H1 (cell line): ENCODE results near the gene KCTD21. TPM values are rescaled to one million over a fixed set of nuclear protein-coding genes. Genes with fewer than 3 reads are reported as not detected.

Source experiments
- CTCF ChIA-PET: fragments of 300-600 bp; sonication (Branson Sonifier 250); formaldehyde crosslinking; loops from one replicate; lab custom pipeline; 2021; ENCODE audit not compliant: partially characterized antibody; lab: Charles Lee
- POLR2A ChIA-PET: fragments of 300-600 bp; sonication (Branson Sonifier 250); formaldehyde crosslinking; loops from one replicate; lab custom pipeline; 2021; ENCODE audit warnings: inconsistent platforms; ENCODE audit not compliant: partially characterized antibody; lab: Charles Lee
- DNase-seq, 2 experiments: peaks; one replicate each; pipeline versions ENCODE4 v3.0.0 to v3.0.0-alpha.2; 2010 to 2022; ENCODE audit warnings: low spot score in 2 of 2, low read depth in 1 of 2, mixed read lengths in 1 of 2
- FAIRE-seq: peaks from 2 replicates; lab custom pipeline; 2011; peaks lifted over from hg19 to GRCh38; lab: Jason Lieb, UNC
- H2AFZ ChIP-seq: 2 replicates; pipeline ENCODE4 v1.8.1; 2012; ENCODE audit warnings: low read length, inconsistent platforms
- H2AK5ac ChIP-seq: 2 replicates; pipeline ENCODE4 v1.6.1; 2013; ENCODE audit warnings: low read depth, low read length
- H2BK120ac ChIP-seq: replicated peaks from 2 replicates; pipeline ENCODE3; 2013; ENCODE audit warnings: low read depth, low read length, inconsistent platforms
- H2BK12ac ChIP-seq: 2 replicates; pipeline ENCODE4 v1.6.1; 2013; ENCODE audit warnings: low read depth, low read length
- H2BK15ac ChIP-seq: 2 replicates; pipeline ENCODE4 v1.6.1; 2013; ENCODE audit warnings: low read length
- H2BK20ac ChIP-seq: 2 replicates; pipeline ENCODE4 v1.6.1; 2013; ENCODE audit warnings: low read length
- H2BK5ac ChIP-seq: 2 replicates; pipeline ENCODE4 v1.6.1; 2013; ENCODE audit warnings: low read depth, low read length
- H3K14ac ChIP-seq: 2 replicates; pipeline ENCODE4 v1.6.1; 2013; ENCODE audit warnings: inconsistent platforms; ENCODE audit not compliant: insufficient read length
- H3K18ac ChIP-seq: 2 replicates; pipeline ENCODE4 v1.6.1; 2013; ENCODE audit warnings: low read length; ENCODE audit errors: extremely low read depth
- H3K23ac ChIP-seq: 2 replicates; pipeline ENCODE4 v1.6.1; 2013; ENCODE audit warnings: inconsistent platforms; ENCODE audit not compliant: insufficient read length
- H3K23me2 ChIP-seq: 2 replicates; pipeline ENCODE4 v1.6.1; 2013; ENCODE audit warnings: low read depth, low read length
- H3K27ac ChIP-seq: 2 replicates; pipeline ENCODE4 v1.6.1; 2011; ENCODE audit warnings: low read depth, low read length, inconsistent platforms
- H3K27me3 ChIP-seq, 4 experiments: replicated peaks in 1 of 4; 1 replicate in 1 of 4; 2 replicates in 3 of 4; pipeline versions ENCODE4 v1.6.1 to v1.8.1; 2011 to 2013; ENCODE audit warnings: low read length in 3 of 4, mild to moderate bottlenecking in 3 of 4, inconsistent platforms in 2 of 4, mixed read lengths in 2 of 4, moderate library complexity in 1 of 4; ENCODE audit not compliant: control insufficient read depth in 3 of 4, insufficient read depth in 3 of 4; ENCODE audit errors: extremely low read depth in 1 of 4
- H3K36me3 ChIP-seq, 4 experiments: 2 replicates each; pipeline versions ENCODE4 v1.6.1 to v1.8.1; 2011 to 2013; ENCODE audit warnings: mild to moderate bottlenecking in 4 of 4, low read length in 3 of 4, moderate library complexity in 2 of 4, control low read depth in 1 of 4, inconsistent platforms in 1 of 4; ENCODE audit not compliant: insufficient read depth in 4 of 4, control insufficient read depth in 2 of 4
- H3K4ac ChIP-seq: replicated peaks from 2 replicates; pipeline ENCODE3; 2013; ENCODE audit warnings: low read length, low read depth, mixed read lengths, inconsistent platforms; ENCODE audit not compliant: insufficient read length
- H3K4me1 ChIP-seq, 4 experiments: replicated peaks in 1 of 4; 1 replicate in 1 of 4; 2 replicates in 3 of 4; pipeline versions ENCODE4 v1.6.1 to v1.8.1; 2011 to 2013; ENCODE audit warnings: low read length in 3 of 4, inconsistent platforms in 2 of 4, mixed read lengths in 1 of 4; ENCODE audit not compliant: insufficient read depth in 4 of 4, control insufficient read depth in 3 of 4
- H3K4me2 ChIP-seq, 2 experiments: 2 replicates each; pipeline versions ENCODE4 v1.6.1 to v1.8.1; 2011 to 2013; ENCODE audit warnings: low read depth in 2 of 2, low read length in 2 of 2, control low read depth in 1 of 2, inconsistent platforms in 1 of 2, mild to moderate bottlenecking in 1 of 2; ENCODE audit not compliant: insufficient read depth in 1 of 2
- H3K4me3 ChIP-seq, 4 experiments: fragments of 200-600, 300-600 bp in 1 of 4; sonication (generic), shearing (Covaris generic), sonication (Bioruptor Twin) in 1 of 4; 2 replicates each; pipeline versions ENCODE4 v1.5.1 to v1.8.1; 2011 to 2016; ENCODE audit warnings: low read length in 4 of 4, low read depth in 3 of 4, control low read depth in 2 of 4, inconsistent platforms in 2 of 4, mild to moderate bottlenecking in 2 of 4, mixed read lengths in 1 of 4, moderate library complexity in 1 of 4; ENCODE audit not compliant: insufficient read depth in 2 of 4; ENCODE audit errors: extremely low read depth in 1 of 4
- H3K56ac ChIP-seq: replicated peaks from 2 replicates; pipeline ENCODE3; 2013; ENCODE audit warnings: low read depth, mild to moderate bottlenecking, mixed read lengths, low read length, inconsistent platforms; ENCODE audit not compliant: insufficient read length
- H3K79me1 ChIP-seq: 2 replicates; pipeline ENCODE4 v1.6.1; 2013; ENCODE audit warnings: low read depth, low read length, control low read depth
- H3K79me2 ChIP-seq, 2 experiments: 2 replicates each; pipeline versions ENCODE4 v1.6.1 to v1.8.1; 2012 to 2013; ENCODE audit warnings: low read length in 2 of 2, mild to moderate bottlenecking in 2 of 2, inconsistent platforms in 1 of 2; ENCODE audit not compliant: insufficient read depth in 2 of 2, control insufficient read depth in 1 of 2
- H3K9ac ChIP-seq, 4 experiments: replicated peaks in 1 of 4; 1 replicate in 1 of 4; 2 replicates in 3 of 4; pipeline versions ENCODE4 v1.6.1 to v1.8.1; 2011 to 2013; ENCODE audit warnings: low read depth in 3 of 4, low read length in 3 of 4, control low read depth in 2 of 4, mild to moderate bottlenecking in 2 of 4, moderate library complexity in 2 of 4, inconsistent platforms in 1 of 4; ENCODE audit errors: extremely low read depth in 1 of 4
- H3K9me3 ChIP-seq, 2 experiments: 2 replicates each; pipeline versions ENCODE4 v1.6.1 to v1.8.1; 2012 to 2013; ENCODE audit warnings: mild to moderate bottlenecking in 2 of 2, moderate library complexity in 2 of 2, control low read depth in 1 of 2, inconsistent platforms in 1 of 2, low read depth in 1 of 2, low read length in 1 of 2, mixed read lengths in 1 of 2; ENCODE audit not compliant: insufficient read depth in 2 of 2
- H4K20me1 ChIP-seq, 2 experiments: replicated peaks in 1 of 2; 2 replicates each; pipeline versions ENCODE3 to v1.8.1; 2011 to 2013; ENCODE audit warnings: inconsistent platforms in 2 of 2, low read length in 2 of 2, mild to moderate bottlenecking in 1 of 2; ENCODE audit not compliant: insufficient read depth in 2 of 2, control insufficient read depth in 1 of 2
- H4K5ac ChIP-seq: 2 replicates; pipeline ENCODE4 v1.6.1; 2013; ENCODE audit warnings: low read length, low read depth, mixed read lengths, inconsistent platforms; ENCODE audit not compliant: insufficient read length
- H4K8ac ChIP-seq: 2 replicates; pipeline ENCODE4 v1.8.0; 2013; ENCODE audit warnings: mild to moderate bottlenecking, moderate library complexity, low read length, inconsistent platforms; ENCODE audit not compliant: insufficient read depth; ENCODE audit errors: extremely low read depth
- H4K91ac ChIP-seq: replicated peaks from 2 replicates; pipeline ENCODE3; 2013; ENCODE audit warnings: low read length, mixed read lengths, inconsistent platforms; ENCODE audit not compliant: insufficient read length
- BCL11A ChIP-seq, 2 experiments: IDR thresholded peaks; one replicate each; pipeline ENCODE4 v1.6.1; 2011; ENCODE audit warnings: low read depth in 2 of 2, low read length in 2 of 2, mild to moderate bottlenecking in 2 of 2
- CTBP2 ChIP-seq: IDR thresholded peaks from 2 replicates; pipeline ENCODE4 v1.7.0; 2011; ENCODE audit warnings: borderline replicate concordance, mild to moderate bottlenecking, moderate library complexity, mixed read lengths, low read length; ENCODE audit not compliant: insufficient read depth, insufficient read length
- EGR1 ChIP-seq: IDR thresholded peaks from 2 replicates; pipeline ENCODE4 v1.6.1; 2011; ENCODE audit warnings: low read depth, low read length, borderline replicate concordance
- KDM4A ChIP-seq: IDR thresholded peaks from one replicate; pipeline ENCODE4 v1.7.1; 2012; ENCODE audit warnings: low read depth, mild to moderate bottlenecking, moderate library complexity, low read length, inconsistent platforms; ENCODE audit not compliant: severe bottlenecking
- POLR2A ChIP-seq, 2 experiments: IDR thresholded peaks; 1 replicate in 1 of 2; 2 replicates in 1 of 2; pipeline ENCODE4 v1.6.1; 2011; ENCODE audit warnings: low read depth in 2 of 2, low read length in 2 of 2, mild to moderate bottlenecking in 2 of 2; ENCODE audit errors: control extremely low read depth in 1 of 2
- POLR2AphosphoS5 ChIP-seq: IDR thresholded peaks from 2 replicates; pipeline ENCODE4 v1.6.1; 2011; ENCODE audit warnings: low read depth, low read length
- POU5F1 ChIP-seq: IDR thresholded peaks from 2 replicates; pipeline ENCODE4 v1.6.1; 2011; ENCODE audit warnings: low read depth, mild to moderate bottlenecking, low read length, moderate library complexity
- RNF2 ChIP-seq: fragments of 200-900, 300-1000 bp; sonication (generic); IDR thresholded peaks from 2 replicates; pipeline ENCODE4 v1.7.1; 2016; ENCODE audit warnings: borderline replicate concordance, low read depth, mild to moderate bottlenecking, antibody characterized with exemption, low read length; ENCODE audit not compliant: poor library complexity, severe bottlenecking; ENCODE audit errors: missing control alignments
- WGBS, 2 experiments: shearing (Covaris generic) in 1 of 2; methylation state at CpG; one replicate each; pipeline versions ENCODE4 v1.1.6 to v1.1.7; 2013 to 2015; ENCODE audit warnings: low lambda C conversion rate in 2 of 2, mixed read lengths in 2 of 2, inconsistent platforms in 1 of 2, low coverage in 1 of 2, missing lambda C conversion rate in 1 of 2; ENCODE audit not compliant: insufficient replicate concordance in 2 of 2, insufficient coverage in 1 of 2, insufficient read length in 1 of 2; ENCODE audit errors: extremely low coverage in 1 of 2, missing lambda C conversion rate in 1 of 2; 5-methylcytosine and 5-hydroxymethylcytosine counted together
- polyA plus RNA-seq, 7 experiments: library from polyadenylated mRNA; depleted of rRNA in 3 of 7; stranded (reverse) in 5 of 7; unstranded in 2 of 7; fragments of >200 nt in 5 of 7; fragments of 200-250 nt in 2 of 7; gene quantifications; 1 replicate in 5 of 7; 2 replicates in 1 of 7; 4 replicates in 1 of 7; pipeline versions ENCODE4 v1.2.1 to v1.2.3, GENCODE V29; 2011 to 2013; ENCODE audit warnings: missing spikeins in 2 of 7, mixed read lengths in 2 of 7
- total RNA-seq: library from RNA; stranded (reverse); fragmentation: NEBNext Ultra II Directional; extraction: Animal tissue kit (Norgen Biotek cat#: 25700); gene quantifications from 2 replicates; pipeline ENCODE4 v1.2.1, GENCODE V29; 2021

The KCTD21 gene
- total and polyA plus RNA-seq, 2 of the 8 experiments (the other 6 are each of a cell fraction or from before 2014, with no cell fraction given): 3.2 to 4.1 TPM

GRCh38 chr11:78166855-78167469, 21.5 kb downstream of the KCTD21 start:
- H2BK20ac ChIP-seq: no peak overlapping the region
- H3K9me3 ChIP-seq: no peaks in the 10 kb centered on the region
- no peak overlapping the region for H3K14ac ChIP-seq
- H4K20me1 ChIP-seq: no peaks in the 10 kb centered on the region
- H2BK15ac ChIP-seq: 0 out of 2 replicates have a peak overlapping the region, but pooled peaks have one; percentile 72
- CTCF ChIA-PET: interaction anchor here (1.3 kb wide), 1 partner anchor 11 kb away, joined by 3 read pairs; no protein-coding TSS in a partner anchor
- no peak for TF ChIP-seq KDM4A
- TF ChIP-seq RNF2: no peak
- TF ChIP-seq POLR2AphosphoS5: no peak
- no peak for TF ChIP-seq EGR1
- TF ChIP-seq POLR2A (IDR thresholded peaks at IDR 0.05; ENCODE audit: control extremely low read depth in 1 of 2, low read depth in 2 of 2, low read length in 2 of 2): no peak
- no peak for TF ChIP-seq BCL11A (IDR thresholded peaks at IDR 0.05; ENCODE audit: low read depth in 2 of 2, low read length in 2 of 2)
- TF ChIP-seq POU5F1: no peak
- TF ChIP-seq CTBP2: no peak
- WGBS, 2 experiments: 83% methylated on average over 6 of the region's 6 CpGs; no CpG with 5 or more reads in 1 of the 2 experiments
- DNase-seq (no peak), FAIRE-seq (no peak)
- no peaks in the 10 kb centered on the region for H3K23me2 ChIP-seq
- no peak overlapping the region for H3K4me3 ChIP-seq
- 0 out of 2 replicates have a peak overlapping the region, but pooled peaks have one; percentile 9 for H2BK12ac ChIP-seq
- H3K27ac ChIP-seq: no peak overlapping the region
- no peaks in the 10 kb centered on the region for H3K27me3 ChIP-seq
- no peak overlapping the region for H4K8ac ChIP-seq
- H3K79me2 ChIP-seq: no peaks in the 10 kb centered on the region
- no peak overlapping the region for H3K4ac ChIP-seq
- no peak overlapping the region for H3K56ac ChIP-seq
- no peaks in the 10 kb centered on the region for H3K79me1 ChIP-seq
- no peak overlapping the region for H4K5ac ChIP-seq
- POLR2A ChIA-PET: interaction anchor here (1.2 kb wide), 1 partner anchor 26 kb away, joined by 3 read pairs; no protein-coding TSS in a partner anchor
- no peak overlapping the region for H2AK5ac ChIP-seq
- no peak overlapping the region for H3K9ac ChIP-seq
- H3K18ac ChIP-seq: no peak overlapping the region
- H4K91ac ChIP-seq: peak overlapping the region; percentile 25
- H2BK5ac ChIP-seq: 0 out of 2 replicates have a peak overlapping the region, but pooled peaks have one; percentile 63
- no peaks in the 10 kb centered on the region for H3K36me3 ChIP-seq
- no peaks in the 10 kb centered on the region for H3K4me1 ChIP-seq
- H3K23ac ChIP-seq: no peak overlapping the region
- 0 out of 2 replicates have a peak overlapping the region, but pooled peaks have one; percentile 20 for H2AFZ ChIP-seq
- no peak overlapping the region for H2BK120ac ChIP-seq
- no peak overlapping the region for H3K4me2 ChIP-seq
